Coronary artery (tissue), 2 donors: Measurements from ENCODE around the gene DONSON.

Experiments used
- DNase-seq: peaks from one replicate; pipeline ENCODE4 v3.0.0-alpha.2; 2017; ENCODE audit warnings: low spot score
- H3K27ac ChIP-seq, 2 donors: fragments of 200-600 bp; sonication (generic); one replicate each; pipeline ENCODE4 v1.5.1; 2016 to 2019
- H3K4me3 ChIP-seq: fragments of 200-600 bp; sonication (generic); 2 replicates; pipeline ENCODE4 v1.5.1; 2016; ENCODE audit warnings: mild to moderate bottlenecking, moderate library complexity
- CTCF ChIP-seq: fragments of 200-600 bp; sonication (generic); IDR thresholded peaks from one replicate; pipeline ENCODE4 v1.5.1; 2019; ENCODE audit warnings: antibody characterized with exemption

Gene DONSON

GRCh38 chr21:33552093-33552998 lies 36.1 kb downstream of the DONSON start:
- TF ChIP-seq CTCF = no peak
- Histone ChIP-seq H3K4me3 (no peak overlapping the region), H3K27ac (no peak overlapping the region)
- no peak for DNase-seq

DNA sequence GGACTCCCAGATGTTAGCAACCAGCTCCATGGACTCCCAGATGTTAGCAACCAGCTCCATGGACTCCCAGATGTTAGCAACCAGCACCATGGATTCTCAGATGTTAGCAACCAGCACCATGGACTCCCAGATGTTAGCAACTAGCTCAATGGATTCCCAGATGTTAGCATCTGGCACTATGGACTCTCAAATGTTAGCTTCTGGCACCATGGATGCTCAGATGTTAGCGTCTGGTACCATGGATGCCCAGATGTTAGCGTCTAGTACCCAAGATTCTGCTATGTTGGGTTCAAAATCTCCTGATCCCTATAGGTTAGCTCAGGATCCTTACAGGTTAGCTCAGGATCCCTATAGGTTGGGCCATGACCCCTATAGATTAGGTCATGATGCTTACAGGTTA lies 36.8 kb downstream of the DONSON start:
- TF ChIP-seq CTCF = no peak
- no peak for DNase-seq
- H3K4me3 ChIP-seq = no peak overlapping the region
- no peak overlapping the region for H3K27ac ChIP-seq

DNA sequence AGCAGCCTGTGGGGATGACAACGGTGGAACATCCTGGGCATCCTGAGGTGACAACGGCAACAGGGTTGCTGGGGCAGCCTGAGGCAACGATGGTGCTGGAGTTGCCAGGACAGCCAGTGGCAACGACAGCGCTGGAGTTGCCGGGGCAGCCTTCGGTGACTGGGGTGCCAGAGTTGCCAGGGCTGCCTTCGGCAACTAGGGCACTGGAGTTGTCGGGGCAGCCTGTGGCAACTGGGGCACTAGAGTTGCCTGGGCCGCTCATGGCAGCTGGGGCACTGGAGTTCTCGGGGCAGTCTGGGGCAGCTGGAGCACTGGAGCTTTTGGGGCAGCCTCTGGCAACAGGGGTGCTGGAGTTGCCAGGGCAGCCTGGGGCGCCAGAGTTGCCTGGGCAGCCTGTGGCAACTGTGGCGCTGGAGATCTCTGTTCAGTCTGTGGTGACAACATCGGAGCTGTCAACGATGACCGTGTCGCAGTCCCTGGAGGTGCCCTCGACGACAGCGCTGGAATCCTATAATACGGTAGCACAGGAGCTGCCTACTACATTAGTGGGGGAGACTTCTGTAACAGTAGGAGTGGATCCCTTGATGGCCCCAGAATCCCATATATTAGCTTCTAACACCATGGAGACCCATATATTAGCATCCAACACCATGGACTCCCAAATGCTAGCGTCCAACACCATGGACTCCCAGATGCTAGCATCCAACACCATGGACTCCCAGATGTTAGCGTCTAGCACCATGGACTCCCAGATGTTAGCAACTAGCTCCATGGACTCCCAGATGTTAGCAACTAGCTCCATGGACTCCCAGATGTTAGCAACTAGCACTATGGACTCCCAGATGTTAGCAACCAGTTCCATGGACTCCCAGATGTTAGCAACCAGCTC lies 37.5 kb downstream of the DONSON start:
- no peak for DNase-seq
- no peak overlapping the region for H3K4me3 ChIP-seq
- no peak overlapping the region for H3K27ac ChIP-seq
- TF ChIP-seq CTCF = no peak

GRCh38 chr21:33549848-33550771 lies 38.4 kb downstream of the DONSON start:
- TF ChIP-seq CTCF = no peak
- no peak for DNase-seq
- H3K4me3 ChIP-seq = no peak overlapping the region
- H3K27ac ChIP-seq = no peak overlapping the region

GRCh38 chr21:33546086-33546485 lies 42.4 kb downstream of the DONSON start:
- no peak overlapping the region for H3K27ac ChIP-seq
- no peak overlapping the region for H3K4me3 ChIP-seq
- no peak for TF ChIP-seq CTCF
- no peak for DNase-seq

- TF ChIP-seq CTCF = no peak
- Histone ChIP-seq H3K27ac (peak overlapping the region in 1 of 2 donors; percentile 13), H3K4me3 (peak overlapping the region; percentile 87)
- no peak for DNase-seq
Observed at GRCh38 chr21:33544451-33545195, 43.9 kb downstream of the DONSON start.
